Fibroblast of lung (primary cell): ENCODE data around the gene COL19A1.

ENCODE experiments used
- CTCF ChIP-seq, 2 donors: IDR thresholded peaks in 1 of 2; conservative IDR thresholded peaks in 1 of 2; 1 replicate in 1 of 2; 2 replicates in 1 of 2; pipeline ENCODE4 v1.5.1; 2011 to 2012; ENCODE audit warnings: low read length in 2 of 2, control low read depth in 1 of 2, inconsistent platforms in 1 of 2, low read depth in 1 of 2, mild to moderate bottlenecking in 1 of 2
- EZH2 ChIP-seq: IDR thresholded peaks from 2 replicates; pipeline ENCODE4 v1.5.1; 2012; ENCODE audit warnings: low read length, control low read depth, mild to moderate bottlenecking; ENCODE audit errors: missing control alignments

GRCh38 chr6:69973138-69973537 lies 106.8 kb downstream of the COL19A1 start:
- TF ChIP-seq CTCF (conservative IDR thresholded peaks at IDR 0.05 in 1 of 2, IDR thresholded peaks at IDR 0.05 in 1 of 2; ENCODE audit: low read depth in 1 of 2, low read length in 2 of 2), result no peak
- no peak for TF ChIP-seq EZH2
